RPMI8226 (cell line): Measurements from ENCODE around the gene MAPK8IP2.
"Not testable (repeated sequence)": the region's sequence is repeated elsewhere in the genome, so short reads cannot be mapped to it uniquely, and the experiment has no call there.

Experiments used
- DNase-seq: peaks from one replicate; pipeline ENCODE4 v3.0.0-alpha.2; 2015

MAPK8IP2 gene

GRCh38 chr22:50614296-50614695, 13.7 kb downstream of the MAPK8IP2 start:
- not testable (repeated sequence) for DNase-seq

GRCh38 chr22:50620593-50621355, 20.2 kb downstream of the MAPK8IP2 start:
- DNase-seq: peak; percentile 68

- peak; percentile 54 for DNase-seq
Observed at GRCh38 chr22:50621356-50621880, 20.8 kb downstream of the MAPK8IP2 start.

- peak; percentile 38 for DNase-seq
Observed at GRCh38 chr22:50621948-50622722, 21.5 kb downstream of the MAPK8IP2 start.

GRCh38 chr22:50622723-50623327, 22.2 kb downstream of the MAPK8IP2 start:
- peak; percentile 79 for DNase-seq

- no peak for DNase-seq
Observed at GRCh38 chr22:50624347-50625130, 23.9 kb downstream of the MAPK8IP2 start.

GRCh38 chr22:50625131-50625567, 24.6 kb downstream of the MAPK8IP2 start:
- no peak for DNase-seq

GRCh38 chr22:50625568-50626313, 25.1 kb downstream of the MAPK8IP2 start:
- no peak for DNase-seq

- no peak for DNase-seq
Observed at GRCh38 chr22:50626314-50626849, 25.8 kb downstream of the MAPK8IP2 start.

GRCh38 chr22:50626850-50627641, 26.5 kb downstream of the MAPK8IP2 start:
- DNase-seq: no peak

- DNase-seq: peak; percentile 91
Observed at GRCh38 chr22:50627642-50628542, 27.3 kb downstream of the MAPK8IP2 start, which contains the start of gene ARSA. Gene ARSA (minus strand): TSS chr22:50628152. CDS start chr22:50627779, 373 bp downstream.

GRCh38 chr22:50628543-50629134, 28.0 kb downstream of the MAPK8IP2 start:
- no peak for DNase-seq

- no peak for DNase-seq
Observed at GRCh38 chr22:50630376-50630775, 29.8 kb downstream of the MAPK8IP2 start.

GRCh38 chr22:50633086-50633485, 32.5 kb downstream of the MAPK8IP2 start:
- no peak for DNase-seq

- DNase-seq: no peak
Observed at GRCh38 chr22:50633771-50634170, 33.2 kb downstream of the MAPK8IP2 start.

- no peak for DNase-seq
Observed at GRCh38 chr22:50635591-50635990, 35.0 kb downstream of the MAPK8IP2 start.

GRCh38 chr22:50640296-50640695, 39.7 kb downstream of the MAPK8IP2 start:
- DNase-seq: not testable (repeated sequence)

GRCh38 chr22:50640857-50641647, 40.5 kb downstream of the MAPK8IP2 start:
- no peak for DNase-seq
